HepG2 (cell line): ENCODE results near the gene CIITA. TPM values are rescaled to one million over a fixed set of nuclear protein-coding genes. Genes with fewer than 3 reads are reported as not detected.
A peak's percentile ranks its signal among the peaks of the same experiment; 100 is the strongest.

ENCODE experiments used
- AHR ChIP-seq: IDR thresholded peaks from 2 replicates; pipeline ENCODE4 v1.6.1; 2018; ENCODE audit warnings: missing genetic modification reagents, missing compliant biosample characterization
- AKAP8 ChIP-seq: sonication (generic); formaldehyde crosslinking; IDR thresholded peaks from 2 replicates; pipeline ENCODE4 v1.5.1; 2020; ENCODE audit warnings: mild to moderate bottlenecking, missing genetic modification reagents
- CCDC6 ChIP-seq: sonication (generic); formaldehyde crosslinking; IDR thresholded peaks from 2 replicates; pipeline ENCODE4 v1.8.1; 2022; ENCODE audit warnings: mild to moderate bottlenecking, missing genetic modification reagents, moderate library complexity
- MIER2 ChIP-seq: IDR thresholded peaks from 2 replicates; pipeline ENCODE4 v1.6.1; 2016; ENCODE audit warnings: missing biosample characterization, missing genetic modification reagents
- POLR2G ChIP-seq: fragments of 200-400 bp; formaldehyde crosslinking; IDR thresholded peaks from 2 replicates; pipeline ENCODE4 v1.6.1; 2018; ENCODE audit warnings: mild to moderate bottlenecking, low read depth, low read length, moderate library complexity
- RORA ChIP-seq: sonication (generic); formaldehyde crosslinking; IDR thresholded peaks from 2 replicates; pipeline ENCODE4 v1.5.0; 2020; ENCODE audit warnings: mild to moderate bottlenecking, missing genetic modification reagents, moderate library complexity
- THAP11 ChIP-seq: IDR thresholded peaks from 2 replicates; pipeline ENCODE4 v1.6.1; 2016; ENCODE audit warnings: missing biosample characterization, missing genetic modification reagents
- ZBTB3 ChIP-seq: sonication (generic); formaldehyde crosslinking; IDR thresholded peaks from 2 replicates; pipeline ENCODE4 v1.4.0; 2020; ENCODE audit warnings: low read depth, mild to moderate bottlenecking, moderate library complexity, missing genetic modification reagents, borderline replicate concordance
- ZMAT3 ChIP-seq: sonication (generic); formaldehyde crosslinking; conservative IDR thresholded peaks from 2 replicates; pipeline ENCODE4 v1.7.0; 2021; ENCODE audit warnings: missing genetic modification reagents
- ZNF207 ChIP-seq: fragments of 450-650 bp; IDR thresholded peaks from 2 replicates; pipeline ENCODE4 v1.6.1; 2016; ENCODE audit warnings: antibody characterized with exemption, borderline replicate concordance
- ZNF335 ChIP-seq: sonication (generic); formaldehyde crosslinking; IDR thresholded peaks from 2 replicates; pipeline ENCODE4 v1.4.0; 2020; ENCODE audit warnings: missing genetic modification reagents
- ZNF350 ChIP-seq: sonication (generic); formaldehyde crosslinking; IDR thresholded peaks from 2 replicates; pipeline ENCODE4 v1.4.0; 2020; ENCODE audit warnings: mild to moderate bottlenecking, low read depth, missing genetic modification reagents, borderline replicate concordance
- ZNF547 ChIP-seq: sonication (generic); formaldehyde crosslinking; IDR thresholded peaks from 2 replicates; pipeline ENCODE4 v1.5.1; 2020; ENCODE audit warnings: mild to moderate bottlenecking, missing genetic modification reagents
- ZNF619 ChIP-seq: sonication (generic); formaldehyde crosslinking; IDR thresholded peaks from 2 replicates; pipeline ENCODE4 v1.4.0; 2020; ENCODE audit warnings: mild to moderate bottlenecking, missing genetic modification reagents
- ZSCAN22 ChIP-seq: sonication (generic); formaldehyde crosslinking; IDR thresholded peaks from 2 replicates; pipeline ENCODE4 v1.4.0; 2020; ENCODE audit warnings: mild to moderate bottlenecking, missing genetic modification reagents
- ZSCAN9 ChIP-seq: IDR thresholded peaks from 2 replicates; pipeline ENCODE4 v1.6.1; 2016; ENCODE audit warnings: borderline replicate concordance
- polyA plus RNA-seq, 8 experiments: library from polyadenylated mRNA; depleted of rRNA in 3 of 8; stranded (reverse) in 7 of 8; unstranded in 1 of 8; fragments of >200 nt; fragmentation: Illumina TruSeq in 4 of 8; extraction: Trizol in 4 of 8; gene quantifications; 2 replicates each; pipeline versions ENCODE4 v1.2.1 to v1.2.3, GENCODE V29; 2011 to 2016; ENCODE audit warnings: low read depth in 4 of 8, missing spikeins in 1 of 8, mixed read lengths in 1 of 8; ENCODE audit not compliant: insufficient read depth in 1 of 8
- total RNA-seq, 5 experiments: library from RNA; depleted of rRNA; stranded (reverse); fragments of >200 nt; fragmentation: Illumina TruSeq; extraction: Trizol; gene quantifications; 2 replicates each; pipeline ENCODE4 v1.2.3, GENCODE V29; 2016; ENCODE audit warnings: low read depth in 1 of 5
- TF ChIP-seq, protein P1 (sequence below): IDR thresholded peaks from 2 replicates; pipeline ENCODE4 v1.6.1; 2018; ENCODE audit warnings: missing genetic modification reagents
- TF ChIP-seq, protein P2 (sequence below): sonication (generic); formaldehyde crosslinking; IDR thresholded peaks from 2 replicates; pipeline ENCODE4 v1.8.0; 2022; ENCODE audit warnings: missing genetic modification reagents, mild to moderate bottlenecking, borderline replicate concordance
- TF ChIP-seq, protein P3 (sequence below): sonication (generic); formaldehyde crosslinking; IDR thresholded peaks from 2 replicates; pipeline ENCODE4 v1.5.0; 2020; ENCODE audit warnings: missing genetic modification reagents
- TF ChIP-seq, protein P4 (sequence below): sonication (generic); formaldehyde crosslinking; IDR thresholded peaks from 2 replicates; pipeline ENCODE4 v1.4.0; 2020; ENCODE audit warnings: missing genetic modification reagents
- TF ChIP-seq, protein P5 (sequence below): sonication (generic); formaldehyde crosslinking; conservative IDR thresholded peaks from 2 replicates; pipeline ENCODE4 v1.8.0; 2022; ENCODE audit warnings: missing genetic modification reagents

CIITA gene
- total and polyA plus RNA-seq, 2 of the 13 experiments (the other 11 are each of a cell fraction or from before 2014, with no cell fraction given), result 0.08 to 0.09 TPM

DNA sequence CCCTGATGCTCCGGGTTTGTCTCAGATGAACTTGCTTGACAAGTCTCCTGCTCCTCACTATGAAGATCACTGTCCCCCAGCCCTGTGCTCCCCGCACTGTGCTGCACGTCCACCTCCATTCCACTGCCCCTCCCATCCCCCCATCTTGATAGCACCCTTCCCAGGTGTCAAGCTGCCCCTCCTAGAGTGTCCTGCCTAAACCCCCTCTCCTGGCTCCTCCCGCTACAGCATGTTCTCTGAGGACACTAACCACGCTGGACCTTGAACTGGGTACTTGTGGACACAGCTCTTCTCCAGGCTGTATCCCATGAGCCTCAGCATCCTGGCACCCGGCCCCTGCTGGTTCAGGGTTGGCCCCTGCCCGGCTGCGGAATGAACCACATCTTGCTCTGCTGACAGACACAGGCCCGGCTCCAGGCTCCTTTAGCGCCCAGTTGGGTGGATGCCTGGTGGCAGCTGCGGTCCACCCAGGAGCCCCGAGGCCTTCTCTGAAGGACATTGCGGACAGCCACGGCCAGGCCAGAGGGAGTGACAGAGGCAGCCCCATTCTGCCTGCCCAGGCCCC, 46.7 kb downstream of the CIITA start (continued):
- TF ChIP-seq, protein P1, sequence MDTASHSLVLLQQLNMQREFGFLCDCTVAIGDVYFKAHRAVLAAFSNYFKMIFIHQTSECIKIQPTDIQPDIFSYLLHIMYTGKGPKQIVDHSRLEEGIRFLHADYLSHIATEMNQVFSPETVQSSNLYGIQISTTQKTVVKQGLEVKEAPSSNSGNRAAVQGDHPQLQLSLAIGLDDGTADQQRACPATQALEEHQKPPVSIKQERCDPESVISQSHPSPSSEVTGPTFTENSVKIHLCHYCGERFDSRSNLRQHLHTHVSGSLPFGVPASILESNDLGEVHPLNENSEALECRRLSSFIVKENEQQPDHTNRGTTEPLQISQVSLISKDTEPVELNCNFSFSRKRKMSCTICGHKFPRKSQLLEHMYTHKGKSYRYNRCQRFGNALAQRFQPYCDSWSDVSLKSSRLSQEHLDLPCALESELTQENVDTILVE, result 0 out of 2 replicates have a peak, but pooled peaks have one; percentile 20
- 0 out of 2 replicates have a peak, but pooled peaks have one; percentile 77 for TF ChIP-seq ZMAT3 (CRISPR knock-in tag)
- 0 out of 2 replicates have a peak, but pooled peaks have one; percentile 25 for TF ChIP-seq POLR2G
- no peak for TF ChIP-seq RORA
- TF ChIP-seq MIER2, result peak; percentile 52
- TF ChIP-seq ZSCAN9 (CRISPR knock-in tag), result peak; percentile 80; the same call in 1 of the 2 replicates
- TF ChIP-seq ZSCAN22, result no peak
- TF ChIP-seq CCDC6 (CRISPR knock-in tag), result 0 out of 2 replicates have a peak, but pooled peaks have one; percentile 13
- no peak for TF ChIP-seq ZNF547 (CRISPR knock-in tag)
- peak; percentile 89; the same call in 1 of the 2 replicates for TF ChIP-seq ZNF619 (CRISPR knock-in tag)
- TF ChIP-seq, protein P2, sequence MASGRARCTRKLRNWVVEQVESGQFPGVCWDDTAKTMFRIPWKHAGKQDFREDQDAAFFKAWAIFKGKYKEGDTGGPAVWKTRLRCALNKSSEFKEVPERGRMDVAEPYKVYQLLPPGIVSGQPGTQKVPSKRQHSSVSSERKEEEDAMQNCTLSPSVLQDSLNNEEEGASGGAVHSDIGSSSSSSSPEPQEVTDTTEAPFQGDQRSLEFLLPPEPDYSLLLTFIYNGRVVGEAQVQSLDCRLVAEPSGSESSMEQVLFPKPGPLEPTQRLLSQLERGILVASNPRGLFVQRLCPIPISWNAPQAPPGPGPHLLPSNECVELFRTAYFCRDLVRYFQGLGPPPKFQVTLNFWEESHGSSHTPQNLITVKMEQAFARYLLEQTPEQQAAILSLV, result no peak
- TF ChIP-seq ZNF207, result no peak
- TF ChIP-seq ZNF335 (CRISPR knock-in tag), result no peak
- no peak for TF ChIP-seq AHR
- TF ChIP-seq, protein P3, sequence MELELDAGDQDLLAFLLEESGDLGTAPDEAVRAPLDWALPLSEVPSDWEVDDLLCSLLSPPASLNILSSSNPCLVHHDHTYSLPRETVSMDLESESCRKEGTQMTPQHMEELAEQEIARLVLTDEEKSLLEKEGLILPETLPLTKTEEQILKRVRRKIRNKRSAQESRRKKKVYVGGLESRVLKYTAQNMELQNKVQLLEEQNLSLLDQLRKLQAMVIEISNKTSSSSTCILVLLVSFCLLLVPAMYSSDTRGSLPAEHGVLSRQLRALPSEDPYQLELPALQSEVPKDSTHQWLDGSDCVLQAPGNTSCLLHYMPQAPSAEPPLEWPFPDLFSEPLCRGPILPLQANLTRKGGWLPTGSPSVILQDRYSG (CRISPR knock-in tag), result no peak
- peak; percentile 85; the same call in 1 of the 2 replicates for TF ChIP-seq AKAP8 (CRISPR knock-in tag)
- TF ChIP-seq ZBTB3 (CRISPR knock-in tag), result 0 out of 2 replicates have a peak, but pooled peaks have one; percentile 32
- peak; percentile 76 for TF ChIP-seq THAP11 (CRISPR knock-in tag)
- TF ChIP-seq, protein P4, sequence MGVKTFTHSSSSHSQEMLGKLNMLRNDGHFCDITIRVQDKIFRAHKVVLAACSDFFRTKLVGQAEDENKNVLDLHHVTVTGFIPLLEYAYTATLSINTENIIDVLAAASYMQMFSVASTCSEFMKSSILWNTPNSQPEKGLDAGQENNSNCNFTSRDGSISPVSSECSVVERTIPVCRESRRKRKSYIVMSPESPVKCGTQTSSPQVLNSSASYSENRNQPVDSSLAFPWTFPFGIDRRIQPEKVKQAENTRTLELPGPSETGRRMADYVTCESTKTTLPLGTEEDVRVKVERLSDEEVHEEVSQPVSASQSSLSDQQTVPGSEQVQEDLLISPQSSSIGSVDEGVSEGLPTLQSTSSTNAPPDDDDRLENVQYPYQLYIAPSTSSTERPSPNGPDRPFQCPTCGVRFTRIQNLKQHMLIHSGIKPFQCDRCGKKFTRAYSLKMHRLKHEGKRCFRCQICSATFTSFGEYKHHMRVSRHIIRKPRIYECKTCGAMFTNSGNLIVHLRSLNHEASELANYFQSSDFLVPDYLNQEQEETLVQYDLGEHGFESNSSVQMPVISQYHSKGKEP (CRISPR knock-in tag), result no peak
- TF ChIP-seq, protein P5, sequence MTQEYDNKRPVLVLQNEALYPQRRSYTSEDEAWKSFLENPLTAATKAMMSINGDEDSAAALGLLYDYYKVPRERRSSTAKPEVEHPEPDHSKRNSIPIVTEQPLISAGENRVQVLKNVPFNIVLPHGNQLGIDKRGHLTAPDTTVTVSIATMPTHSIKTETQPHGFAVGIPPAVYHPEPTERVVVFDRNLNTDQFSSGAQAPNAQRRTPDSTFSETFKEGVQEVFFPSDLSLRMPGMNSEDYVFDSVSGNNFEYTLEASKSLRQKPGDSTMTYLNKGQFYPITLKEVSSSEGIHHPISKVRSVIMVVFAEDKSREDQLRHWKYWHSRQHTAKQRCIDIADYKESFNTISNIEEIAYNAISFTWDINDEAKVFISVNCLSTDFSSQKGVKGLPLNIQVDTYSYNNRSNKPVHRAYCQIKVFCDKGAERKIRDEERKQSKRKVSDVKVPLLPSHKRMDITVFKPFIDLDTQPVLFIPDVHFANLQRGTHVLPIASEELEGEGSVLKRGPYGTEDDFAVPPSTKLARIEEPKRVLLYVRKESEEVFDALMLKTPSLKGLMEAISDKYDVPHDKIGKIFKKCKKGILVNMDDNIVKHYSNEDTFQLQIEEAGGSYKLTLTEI (CRISPR knock-in tag), result no peak
- TF ChIP-seq ZNF350 (CRISPR knock-in tag), result no peak; the same call in 1 of the 2 replicates
